HepG2 (cell line): Measurements from ENCODE around the gene UNC13D. TPM values are rescaled to one million over a fixed set of nuclear protein-coding genes. Genes with fewer than 3 reads are reported as not detected.

Source experiments
- ARID2 ChIP-seq: sonication (generic); formaldehyde crosslinking; IDR thresholded peaks from 2 replicates; pipeline ENCODE4 v1.8.1; 2022; ENCODE audit warnings: mild to moderate bottlenecking, missing genetic modification reagents, borderline replicate concordance
- BATF2 ChIP-seq: sonication (generic); formaldehyde crosslinking; IDR thresholded peaks from 2 replicates; pipeline ENCODE4 v1.8.0; 2022; ENCODE audit warnings: mild to moderate bottlenecking, missing genetic modification reagents, moderate library complexity
- FOXP1 ChIP-seq, 2 experiments: fragments of 450-650 bp in 1 of 2; IDR thresholded peaks; 2 replicates each; pipeline ENCODE4 v1.6.1; 2017 to 2018; ENCODE audit warnings: antibody characterized with exemption in 1 of 2
- HIC2 ChIP-seq: sonication (generic); formaldehyde crosslinking; IDR thresholded peaks from 2 replicates; pipeline ENCODE4 v1.9.0; 2022; ENCODE audit warnings: low read depth, missing genetic modification reagents
- SCMH1 ChIP-seq: sonication (generic); formaldehyde crosslinking; IDR thresholded peaks from 2 replicates; pipeline ENCODE4 v1.9.0; 2021; ENCODE audit warnings: missing genetic modification reagents, mild to moderate bottlenecking, borderline replicate concordance
- SNAPC2 ChIP-seq: sonication (generic); formaldehyde crosslinking; IDR thresholded peaks from 2 replicates; pipeline ENCODE4 v1.8.1; 2022; ENCODE audit warnings: mild to moderate bottlenecking, missing genetic modification reagents
- SOX6 ChIP-seq, 2 experiments: fragments of 450-650 bp in 1 of 2; sonication (generic) in 1 of 2; formaldehyde crosslinking in 1 of 2; IDR thresholded peaks; 2 replicates each; pipeline versions ENCODE4 v1.4.0 to v1.6.1; 2017 to 2020; ENCODE audit warnings: antibody characterized with exemption in 1 of 2, mild to moderate bottlenecking in 1 of 2, missing genetic modification reagents in 1 of 2
- SRSF1 ChIP-seq: fragments of 200-400 bp; formaldehyde crosslinking; optimal IDR thresholded peaks from 2 replicates; pipeline ENCODE3; 2017; ENCODE audit warnings: mild to moderate bottlenecking, low read depth, low read length, moderate library complexity
- TEAD2 ChIP-seq: sonication (generic); formaldehyde crosslinking; IDR thresholded peaks from 2 replicates; pipeline ENCODE4 v1.9.0; 2021; ENCODE audit warnings: missing genetic modification reagents
- THYN1 ChIP-seq: sonication (generic); formaldehyde crosslinking; IDR thresholded peaks from 2 replicates; pipeline ENCODE4 v1.8.1; 2023; ENCODE audit warnings: low read depth, mild to moderate bottlenecking, moderate library complexity, missing genetic modification reagents, borderline replicate concordance
- WIZ ChIP-seq: sonication (generic); formaldehyde crosslinking; IDR thresholded peaks from 2 replicates; pipeline ENCODE4 v1.5.1; 2020; ENCODE audit warnings: mild to moderate bottlenecking, missing genetic modification reagents
- ZMAT5 ChIP-seq: sonication (generic); formaldehyde crosslinking; IDR thresholded peaks from 2 replicates; pipeline ENCODE4 v1.5.0; 2020; ENCODE audit warnings: mild to moderate bottlenecking, low read depth, missing genetic modification reagents, borderline replicate concordance
- ZNF101 ChIP-seq: sonication (generic); formaldehyde crosslinking; IDR thresholded peaks from 2 replicates; pipeline ENCODE4 v1.4.0; 2020; ENCODE audit warnings: mild to moderate bottlenecking, low read depth, missing genetic modification reagents, borderline replicate concordance
- ZNF280B ChIP-seq: sonication (generic); formaldehyde crosslinking; IDR thresholded peaks from 2 replicates; pipeline ENCODE4 v1.5.0; 2020; ENCODE audit warnings: missing genetic modification reagents, mild to moderate bottlenecking, borderline replicate concordance
- ZNF546 ChIP-seq: sonication (generic); formaldehyde crosslinking; conservative IDR thresholded peaks from 2 replicates; pipeline ENCODE4 v1.8.1; 2023; ENCODE audit warnings: mild to moderate bottlenecking, missing genetic modification reagents
- ZNF547 ChIP-seq: sonication (generic); formaldehyde crosslinking; IDR thresholded peaks from 2 replicates; pipeline ENCODE4 v1.5.1; 2020; ENCODE audit warnings: mild to moderate bottlenecking, missing genetic modification reagents
- ZNF605 ChIP-seq: sonication (generic); formaldehyde crosslinking; IDR thresholded peaks from 2 replicates; pipeline ENCODE4 v1.8.0; 2022; ENCODE audit warnings: mild to moderate bottlenecking, missing genetic modification reagents
- ZNF766 ChIP-seq: sonication (generic); formaldehyde crosslinking; IDR thresholded peaks from 2 replicates; pipeline ENCODE4 v1.5.0; 2020; ENCODE audit warnings: missing genetic modification reagents, borderline replicate concordance
- ZNF770 ChIP-seq: sonication (generic); formaldehyde crosslinking; IDR thresholded peaks from 2 replicates; pipeline ENCODE4 v1.5.0; 2020; ENCODE audit warnings: mild to moderate bottlenecking, missing genetic modification reagents
- ZNF816 ChIP-seq: sonication (generic); formaldehyde crosslinking; IDR thresholded peaks from 2 replicates; pipeline ENCODE4 v1.8.0; 2022; ENCODE audit warnings: missing genetic modification reagents, mild to moderate bottlenecking, borderline replicate concordance
- ZNF850 ChIP-seq: sonication (generic); formaldehyde crosslinking; conservative IDR thresholded peaks from 2 replicates; pipeline ENCODE4 v1.9.0; 2021; ENCODE audit warnings: mild to moderate bottlenecking, missing genetic modification reagents
- polyA plus RNA-seq, 8 experiments: library from polyadenylated mRNA; depleted of rRNA in 3 of 8; stranded (reverse) in 7 of 8; unstranded in 1 of 8; fragments of >200 nt; fragmentation: Illumina TruSeq in 4 of 8; extraction: Trizol in 4 of 8; gene quantifications; 2 replicates each; pipeline versions ENCODE4 v1.2.1 to v1.2.3, GENCODE V29; 2011 to 2016; ENCODE audit warnings: low read depth in 4 of 8, missing spikeins in 1 of 8, mixed read lengths in 1 of 8; ENCODE audit not compliant: insufficient read depth in 1 of 8
- total RNA-seq, 5 experiments: library from RNA; depleted of rRNA; stranded (reverse); fragments of >200 nt; fragmentation: Illumina TruSeq; extraction: Trizol; gene quantifications; 2 replicates each; pipeline ENCODE4 v1.2.3, GENCODE V29; 2016; ENCODE audit warnings: low read depth in 1 of 5

Gene UNC13D
- total and polyA plus RNA-seq, 2 of the 13 experiments (the other 11 are each of a cell fraction or from before 2014, with no cell fraction given), result 29.7 to 42.7 TPM

GRCh38 chr17:75827308-75828075 is 16.7 kb downstream of the UNC13D start (continued):
- TF ChIP-seq SCMH1 (no peak), ZNF850 (CRISPR knock-in tag) (no peak), ZNF546 (no peak), ZNF605 (no peak; the same call in 1 of the 2 replicates), WIZ (peak; percentile 61; the same call in 1 of the 2 replicates), ZMAT5 (CRISPR knock-in tag) (no peak), ZNF547 (CRISPR knock-in tag) (no peak), TEAD2 (CRISPR knock-in tag) (no peak), ZNF101 (CRISPR knock-in tag) (no peak), SNAPC2 (no peak), THYN1 (CRISPR knock-in tag) (no peak), BATF2 (CRISPR knock-in tag) (no peak), ZNF766 (CRISPR knock-in tag) (no peak), SOX6 (IDR thresholded peaks at IDR 0.05) (no peak), SOX6 (CRISPR knock-in tag; IDR thresholded peaks at IDR 0.05) (peak; percentile 38), ZNF280B (CRISPR knock-in tag) (no peak), ZNF816 (CRISPR knock-in tag) (no peak), SRSF1 (no peak), FOXP1 (IDR thresholded peaks at IDR 0.05) (no peak), FOXP1 (CRISPR knock-in tag; IDR thresholded peaks at IDR 0.05) (no peak), HIC2 (CRISPR knock-in tag) (peak; percentile 14; the same call in 1 of the 2 replicates), ARID2 (CRISPR knock-in tag) (no peak), ZNF770 (peak; percentile 47; the same call in 1 of the 2 replicates)
